C4-2B (cell line): ENCODE results near the gene MAG.
"Not testable (repeated sequence)": the region's sequence is repeated elsewhere in the genome, so short reads cannot be mapped to it uniquely, and the experiment has no call there.

Experiments used
- H3K27ac ChIP-seq: fragments of 450-650 bp; 2 replicates; pipeline ENCODE4 v1.5.1; 2017
- CTCF ChIP-seq: fragments of 450-650 bp; conservative IDR thresholded peaks from 2 replicates; pipeline ENCODE4 v1.5.1; 2017; ENCODE audit warnings: mild to moderate bottlenecking
- ZFX ChIP-seq: fragments of 450-650 bp; IDR thresholded peaks from 2 replicates; pipeline ENCODE4 v1.6.1; 2017

The MAG gene

GRCh38 chr19:35357867-35358573 is 66.1 kb downstream of the MAG start, which contains the start of gene FFAR3:
FFAR3 (plus strand) TSS chr19:35358460; CDS start chr19:35358891, 431 bp downstream.
- TF ChIP-seq CTCF (no peak), ZFX (no peak)
- H3K27ac ChIP-seq, result no peak within 1 kb of the TSS

DNA sequence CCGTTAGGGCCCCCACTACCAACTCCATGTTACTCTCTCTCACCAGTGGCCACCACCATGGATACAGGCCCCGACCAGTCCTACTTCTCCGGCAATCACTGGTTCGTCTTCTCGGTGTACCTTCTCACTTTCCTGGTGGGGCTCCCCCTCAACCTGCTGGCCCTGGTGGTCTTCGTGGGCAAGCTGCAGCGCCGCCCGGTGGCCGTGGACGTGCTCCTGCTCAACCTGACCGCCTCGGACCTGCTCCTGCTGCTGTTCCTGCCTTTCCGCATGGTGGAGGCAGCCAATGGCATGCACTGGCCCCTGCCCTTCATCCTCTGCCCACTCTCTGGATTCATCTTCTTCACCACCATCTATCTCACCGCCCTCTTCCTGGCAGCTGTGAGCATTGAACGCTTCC is 66.9 kb downstream of the MAG start:
- H3K27ac ChIP-seq, result not testable (repeated sequence)

DNA sequence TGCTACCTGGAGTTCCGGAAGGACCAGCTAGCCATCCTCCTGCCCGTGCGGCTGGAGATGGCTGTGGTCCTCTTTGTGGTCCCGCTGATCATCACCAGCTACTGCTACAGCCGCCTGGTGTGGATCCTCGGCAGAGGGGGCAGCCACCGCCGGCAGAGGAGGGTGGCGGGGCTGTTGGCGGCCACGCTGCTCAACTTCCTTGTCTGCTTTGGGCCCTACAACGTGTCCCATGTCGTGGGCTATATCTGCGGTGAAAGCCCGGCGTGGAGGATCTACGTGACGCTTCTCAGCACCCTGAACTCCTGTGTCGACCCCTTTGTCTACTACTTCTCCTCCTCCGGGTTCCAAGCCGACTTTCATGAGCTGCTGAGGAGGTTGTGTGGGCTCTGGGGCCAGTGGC is 67.4 kb downstream of the MAG start:
- H3K27ac ChIP-seq, result not testable (repeated sequence)

- H3K27ac ChIP-seq, result not testable (repeated sequence)
Observed at GRCh38 chr19:35360081-35360480, 68.1 kb downstream of the MAG start.

DNA sequence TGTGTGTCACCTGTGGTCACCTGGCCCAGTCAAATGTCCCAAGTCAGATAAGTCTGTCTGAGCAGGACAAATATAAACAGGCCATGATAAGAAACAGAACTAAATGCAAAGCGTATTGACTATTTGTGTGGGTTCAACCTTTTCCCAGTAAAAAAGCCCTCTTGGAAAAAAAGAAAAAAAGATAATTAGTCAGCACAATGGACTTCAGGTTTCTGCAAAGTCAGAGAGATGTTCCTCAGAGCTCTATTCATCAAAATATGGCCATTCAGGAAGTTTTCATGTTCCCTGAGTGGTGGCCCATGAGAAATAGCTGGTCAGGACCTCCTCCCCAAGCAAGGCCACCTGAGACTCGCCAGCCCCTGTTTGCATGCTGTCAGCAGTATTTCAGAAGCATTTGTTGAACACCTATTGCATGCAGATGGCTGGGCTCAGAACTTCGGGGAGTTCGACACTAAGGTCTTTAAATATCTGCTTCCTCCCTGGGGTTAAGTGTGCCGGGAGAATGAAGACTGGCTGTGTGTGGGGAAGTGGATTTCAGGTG is 69.0 kb downstream of the MAG start:
- TF ChIP-seq ZFX (no peak), CTCF (no peak)
- H3K27ac ChIP-seq, result no peak overlapping the region

DNA sequence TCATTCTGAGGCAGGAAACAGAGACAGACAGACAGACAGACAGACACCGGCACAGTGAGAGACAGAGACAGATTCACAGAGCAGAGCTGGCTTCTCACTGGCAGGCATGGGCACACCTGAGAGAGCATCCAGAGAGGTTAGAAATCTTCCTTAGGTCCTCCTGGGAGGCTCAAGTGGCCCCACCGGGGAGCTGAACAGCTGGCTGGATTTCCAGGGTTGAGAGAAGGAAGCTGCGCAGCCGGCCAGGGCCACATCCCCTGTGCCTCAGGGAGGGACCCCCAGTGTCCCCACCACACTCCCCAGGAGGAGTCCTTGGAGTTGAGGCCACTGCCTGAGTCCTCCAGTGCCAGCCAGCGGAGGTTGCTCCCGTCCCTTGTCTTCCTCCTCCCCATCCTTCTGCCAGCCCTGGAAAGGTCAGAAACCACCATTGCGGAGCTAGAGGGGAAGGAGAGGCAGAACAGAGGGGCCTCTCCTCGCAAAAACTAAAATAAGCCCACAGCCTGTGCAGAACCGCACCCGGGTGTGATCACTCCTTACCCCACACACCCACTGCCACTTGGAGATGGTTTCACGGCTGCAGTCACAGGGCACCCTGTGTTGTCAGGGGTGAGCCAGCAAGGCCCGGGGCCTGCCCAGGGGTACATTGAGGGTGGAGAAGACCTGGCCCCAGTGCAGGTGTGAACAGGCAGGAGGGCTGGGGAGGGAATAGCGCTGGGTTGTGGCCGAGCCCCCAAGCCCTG is 70.5 kb downstream of the MAG start:
- no peak for TF ChIP-seq ZFX
- TF ChIP-seq CTCF, result no peak
- no peak overlapping the region for H3K27ac ChIP-seq

GRCh38 chr19:35363001-35363590 is 71.1 kb downstream of the MAG start:
- TF ChIP-seq ZFX, result no peak
- no peak for TF ChIP-seq CTCF
- H3K27ac ChIP-seq, result no peak overlapping the region
